Liver (tissue), 3 donors: ENCODE data around the gene KLHL40.

Source experiments
- CTCF ChIP-seq: fragments of 150-350 bp; IDR thresholded peaks from 2 replicates; pipeline ENCODE4 v1.5.1; 2017; ENCODE audit warnings: improper control_type of control experiment, low read depth, low read length; ENCODE audit not compliant: missing input control
- TAF1 ChIP-seq: conservative IDR thresholded peaks from 2 replicates; pipeline ENCODE4 v1.6.1; 2016; ENCODE audit warnings: antibody characterized with exemption, mild to moderate bottlenecking
- donor health status: healthy.
- donor health status: healthy.

DNA sequence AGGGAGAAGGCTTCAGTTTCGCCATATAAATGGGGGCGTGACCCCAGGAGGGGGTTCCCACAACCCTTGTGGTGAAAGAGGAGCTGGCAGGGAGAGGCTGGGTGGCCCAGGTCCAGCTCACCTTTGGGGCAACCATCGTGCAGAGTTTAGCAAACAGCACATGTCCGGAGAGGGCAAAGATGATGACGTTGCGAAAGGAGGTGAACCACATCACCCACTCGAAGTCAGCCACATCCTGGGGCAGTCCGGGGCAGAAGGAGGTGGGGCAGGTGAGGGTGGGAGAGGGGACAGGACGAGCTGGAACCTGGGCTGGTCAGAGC lies 13.5 kb downstream of the KLHL40 start:
- no peak for TF ChIP-seq CTCF
- no peak for TF ChIP-seq TAF1
